SH-SY5Y (cell line): ENCODE data around the gene UBE2S.

Experiments
- GATA2 ChIP-seq: IDR thresholded peaks from 2 replicates; pipeline ENCODE4 v1.6.1; 2011; ENCODE audit warnings: mild to moderate bottlenecking, low read depth, low read length
- GATA3 ChIP-seq: IDR thresholded peaks from 2 replicates; pipeline ENCODE4 v1.6.1; 2011; ENCODE audit warnings: low read depth, mild to moderate bottlenecking, low read length, moderate library complexity

GRCh38 chr19:55383279-55384130 lies 24.1 kb downstream of the UBE2S start:
- TF ChIP-seq GATA2 (no peak), GATA3 (no peak)
